Sciatic nerve (tissue), 2 donors: ENCODE results near the gene RGPD8. TPM values are rescaled to one million over a fixed set of nuclear protein-coding genes. Genes with fewer than 3 reads are reported as not detected.

Experiments used
- ATAC-seq: fragments of 200-7000 bp; cut with Tn5 transposase; one replicate; pipeline ENCODE4 v1.9.1; 2020; ENCODE audit warnings: mild to moderate bottlenecking, moderate library complexity
- DNase-seq: peaks from one replicate; pipeline ENCODE4 v3.0.0-alpha.2; 2020; ENCODE audit warnings: low spot score
- intact Hi-C: fragments of 100-400 bp; cut with DNase I; formaldehyde crosslinking; loops from one replicate; pipeline ENCODE4 v1.14.2; 2022
- total RNA-seq: library from RNA; stranded (reverse); fragmentation: NEBNext Ultra II Directional; extraction: Animal tissue kit (Norgen Biotek cat#: 25700); gene quantifications from one replicate; pipeline ENCODE4 v1.2.1, GENCODE V29; 2021
- donor health status: DM: no; HTN: no; CAD: no.
- donor health status: DM: no; HTN: no; CAD: no.

RGPD8 gene
- total RNA-seq, 1 donor from 2014 or later = 36.2 TPM

DNA sequence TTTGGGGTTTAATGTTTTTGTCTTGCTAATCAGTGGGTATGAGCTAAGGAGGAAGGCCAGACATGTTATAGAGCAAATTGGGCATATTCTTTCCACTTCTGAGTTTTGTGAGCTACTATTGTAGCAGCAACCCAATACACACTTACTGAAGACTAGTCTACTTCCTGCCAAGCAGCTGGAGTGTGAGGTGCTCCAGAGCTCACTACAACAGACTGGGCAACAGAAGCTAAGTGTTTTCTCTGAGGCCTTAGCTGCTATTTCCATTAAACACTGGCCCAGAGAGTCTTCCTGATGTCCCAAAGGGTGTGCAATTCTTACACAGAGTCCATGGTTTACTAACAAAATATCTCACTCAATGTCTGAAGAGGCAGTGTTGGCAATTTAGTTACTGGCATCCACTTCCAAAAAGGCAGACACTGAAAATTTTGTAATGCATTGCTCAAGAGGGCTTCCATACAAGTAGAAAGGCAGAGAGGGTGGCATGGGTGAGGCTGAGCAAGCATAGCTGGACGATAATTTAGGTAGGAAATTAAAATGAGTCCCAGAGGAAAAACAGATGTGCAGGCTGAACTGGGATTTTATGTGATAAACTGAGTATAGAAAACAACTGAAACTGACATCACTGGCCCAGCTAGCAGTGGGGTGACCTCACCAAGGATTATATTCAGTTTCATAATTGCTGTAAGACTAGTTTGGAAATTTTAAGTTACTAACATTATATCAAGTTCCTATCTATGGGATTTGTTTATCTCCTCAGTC lies 89.4 kb downstream of the RGPD8 start:
- intact Hi-C loops = no loop called here
- peak; percentile 10 for ATAC-seq
- DNase-seq = no peak

DNA sequence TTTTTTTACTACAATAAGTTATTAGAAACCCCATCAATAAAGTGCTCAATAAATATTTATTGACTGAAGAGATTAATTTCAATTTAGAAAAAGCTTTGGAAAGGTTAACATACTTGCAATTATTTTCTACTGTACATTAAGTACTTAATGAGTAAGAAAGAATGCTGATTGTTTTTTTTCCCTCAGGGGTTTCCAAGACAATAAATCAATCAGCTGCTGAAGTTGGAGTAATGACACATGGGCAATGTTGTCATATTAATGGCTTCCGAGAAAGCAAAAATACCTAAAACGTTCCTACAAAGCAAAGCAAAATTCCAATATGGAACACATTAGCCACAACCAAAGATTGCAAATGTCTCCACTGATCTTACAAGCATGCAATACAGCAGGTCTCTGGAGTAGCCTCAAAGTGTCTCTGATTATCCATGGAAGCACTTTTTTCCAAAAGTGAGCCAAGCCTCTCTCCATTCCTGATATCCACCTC lies 91.3 kb downstream of the RGPD8 start:
- intact Hi-C loops = no loop called here
- ATAC-seq (no peak), DNase-seq (no peak)

DNA sequence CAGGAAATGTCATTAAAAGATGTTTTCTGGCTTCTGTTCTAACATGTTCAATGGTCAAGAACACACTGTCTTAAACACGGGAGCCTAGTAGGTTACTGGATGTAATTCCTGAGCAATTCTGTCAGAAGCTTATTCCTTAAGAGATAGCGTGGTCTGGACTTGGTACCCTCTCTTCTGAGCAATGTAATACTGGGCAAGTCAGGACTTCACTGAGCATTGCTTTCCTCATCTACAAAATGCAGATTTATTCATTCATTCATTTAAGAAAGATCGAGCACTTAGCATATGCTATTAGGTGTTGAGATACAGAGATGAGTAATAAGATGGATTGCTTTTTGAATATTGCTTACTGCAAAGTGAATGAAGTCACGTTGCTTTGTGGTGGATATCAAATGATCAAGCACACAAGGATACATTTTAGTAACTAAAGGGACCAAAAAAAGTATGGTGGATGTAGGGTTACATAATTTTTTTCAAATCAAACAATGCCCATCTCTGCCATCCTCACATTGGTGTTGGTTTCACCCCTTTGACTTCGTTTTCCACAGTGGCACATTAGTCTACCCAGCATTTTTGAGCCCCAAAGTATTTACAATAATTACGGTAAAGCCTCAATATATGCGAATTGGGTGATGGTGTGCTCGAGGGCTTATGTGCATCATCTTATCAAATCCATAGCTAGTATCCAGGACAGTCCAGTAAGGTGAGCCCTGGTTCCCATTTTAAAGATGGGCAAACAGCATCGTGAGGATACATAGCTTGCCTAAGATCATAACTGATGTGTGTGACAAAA lies 92.8 kb downstream of the RGPD8 start:
- intact Hi-C loops = no loop called here
- ATAC-seq (no peak), DNase-seq (no peak)

DNA sequence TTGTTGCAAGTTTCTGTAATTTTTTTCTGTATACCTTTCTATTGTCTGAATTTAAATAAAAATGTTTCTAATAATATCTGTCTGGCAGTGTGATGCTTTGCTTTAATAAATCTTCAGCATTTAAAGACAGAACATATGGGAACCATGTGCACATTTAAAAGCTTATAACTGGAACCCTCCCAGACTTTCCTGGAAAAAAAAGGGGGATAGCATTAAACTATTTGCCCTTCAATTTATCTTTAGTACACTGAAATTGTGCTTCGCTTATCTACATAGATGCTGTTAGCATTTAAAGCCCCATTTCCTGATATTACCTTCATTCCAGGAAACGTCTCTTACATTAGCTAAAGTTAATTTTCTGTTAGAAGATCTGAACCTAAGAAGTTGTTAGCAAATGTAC lies 93.5 kb downstream of the RGPD8 start:
- DNase-seq (no peak), ATAC-seq (no peak)
- intact Hi-C loops = no loop called here

DNA sequence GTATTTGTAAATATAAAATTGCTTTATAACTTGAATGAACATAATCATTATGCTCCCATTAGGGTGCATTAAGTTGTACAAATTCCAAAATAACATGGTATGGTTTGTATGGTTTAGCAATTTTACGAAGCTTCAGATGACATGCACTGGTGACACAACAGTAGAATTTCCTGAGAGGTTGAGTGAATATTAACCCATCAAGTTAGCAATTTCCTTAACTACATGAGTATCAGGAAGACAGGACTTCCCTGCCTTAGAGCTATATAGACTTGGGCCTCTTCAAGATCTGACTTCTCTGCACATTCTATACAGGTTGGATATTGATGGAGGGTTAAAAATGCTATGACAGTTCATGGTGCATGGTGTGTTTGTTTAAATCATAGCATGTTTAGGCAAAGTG lies 97.8 kb downstream of the RGPD8 start:
- intact Hi-C loops = no loop called here
- ATAC-seq (no peak), DNase-seq (no peak)

DNA sequence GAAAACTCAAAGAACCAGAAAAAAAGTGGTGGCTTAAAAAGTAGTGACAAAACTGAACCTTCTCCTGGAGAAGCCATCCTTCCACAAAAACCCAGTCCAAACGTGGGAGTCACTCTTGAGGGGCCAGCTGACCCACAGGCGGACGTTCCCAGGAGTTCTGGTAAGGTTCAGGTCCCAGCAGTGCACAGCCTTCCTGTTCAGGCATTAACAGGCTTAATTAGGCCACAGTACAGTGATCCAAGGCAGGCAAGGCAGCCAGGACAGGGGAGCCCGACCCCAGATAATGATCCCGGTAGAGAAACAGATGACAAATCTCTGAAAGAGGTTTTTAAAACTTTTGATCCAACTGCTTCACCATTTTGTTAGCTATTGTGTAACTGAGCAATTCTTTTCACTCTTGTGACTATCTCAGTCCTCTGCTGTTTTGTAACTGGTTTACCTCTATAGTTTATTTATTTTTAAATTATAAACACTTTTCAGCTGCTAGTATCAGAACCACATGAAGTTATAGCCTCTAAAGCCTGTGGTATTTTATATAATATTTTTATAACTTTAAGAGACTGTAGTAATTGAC lies 101.2 kb downstream of the RGPD8 start:
- DNase-seq = no peak
- no peak for ATAC-seq
- intact Hi-C loops = no loop called here

DNA sequence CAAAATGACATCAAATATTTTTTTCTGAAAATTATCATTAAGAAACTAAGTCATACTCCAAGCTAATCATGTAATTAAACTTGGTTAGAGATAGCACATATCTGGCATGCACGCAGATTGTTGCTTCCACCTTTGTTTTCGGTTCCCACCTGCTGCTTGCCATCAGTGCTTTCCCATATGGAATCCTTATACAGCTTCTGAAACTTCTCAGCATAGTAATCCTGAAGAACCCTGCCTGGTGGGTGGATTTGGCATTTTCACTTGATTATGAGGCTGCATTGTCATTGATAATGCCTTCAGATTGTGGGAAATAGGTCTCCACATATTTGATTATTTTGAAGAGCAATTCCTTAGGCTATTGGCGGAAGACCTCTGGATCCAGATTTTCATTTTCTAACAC lies 110.5 kb downstream of the RGPD8 start:
- ATAC-seq = no peak
- intact Hi-C loops = no loop called here

DNA sequence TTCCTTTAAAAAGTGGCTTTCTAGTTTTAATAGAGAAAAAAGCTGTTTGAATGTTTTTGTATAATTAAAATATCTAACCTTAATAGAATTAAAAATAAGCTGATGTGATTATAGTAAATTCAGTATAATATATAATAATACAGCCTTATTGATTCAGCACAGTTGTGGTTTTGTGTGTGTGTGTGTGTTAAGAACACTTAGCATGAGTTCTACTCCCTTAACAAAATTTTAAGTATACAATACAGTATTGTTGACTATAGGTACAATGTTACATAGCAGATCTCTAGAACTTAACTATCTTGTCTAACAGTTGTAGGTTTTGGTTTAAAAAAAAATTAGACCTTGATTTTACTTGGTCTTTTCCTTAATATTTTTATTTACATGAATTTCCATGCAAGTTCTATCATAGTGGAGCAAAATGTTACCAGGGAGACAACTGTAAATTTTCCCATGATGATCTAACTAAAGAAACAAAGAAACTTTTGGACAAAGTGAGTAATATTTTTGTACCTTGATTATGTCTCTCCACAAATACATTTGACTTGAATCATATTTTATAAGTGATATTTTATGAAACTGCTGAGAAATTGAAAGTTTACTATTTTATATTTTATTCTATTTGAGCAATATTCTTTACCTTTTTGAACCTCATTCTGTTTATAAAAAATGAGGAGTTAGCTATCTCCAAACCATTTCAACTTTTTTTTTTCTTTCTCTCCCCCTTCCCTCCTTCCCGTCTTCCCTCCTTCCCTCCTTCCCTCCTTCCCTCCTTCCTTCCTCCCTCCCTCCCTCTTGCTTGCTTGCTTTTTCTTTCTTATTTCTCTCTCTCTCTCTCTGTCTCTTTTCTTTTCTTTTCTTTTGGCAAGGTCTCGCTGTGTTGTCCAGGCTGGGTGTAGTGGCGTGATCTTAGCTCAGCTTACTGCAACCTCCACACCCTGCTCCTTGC lies 111.8 kb downstream of the RGPD8 start:
- intact Hi-C loops = no loop called here
- DNase-seq (no peak), ATAC-seq (no peak)

More for the DNA sequence above, 110.5 kb downstream of the RGPD8 start:
- no peak for DNase-seq

Other genes starting within 250 kb of the RGPD8 start
- 11.1 TPM for gene ZC3H8, start 178.6 kb downstream of the RGPD8 start, total RNA-seq
- gene ZC3H6, start 158.0 kb downstream of the RGPD8 start, total RNA-seq = 37.7 TPM
- gene TTL, start 48.5 kb upstream of the RGPD8 start, total RNA-seq = 36.7 TPM
- gene POLR1B, start 108.8 kb upstream of the RGPD8 start, total RNA-seq = 18.1 TPM
- 21.2 TPM for gene CHCHD5, start 151.0 kb upstream of the RGPD8 start, total RNA-seq
- 51.1 TPM for gene SLC20A1, start 212.3 kb upstream of the RGPD8 start, total RNA-seq